IPS DF 19.7 (cell line): ENCODE results near the gene AURKAIP1.
"Not testable (repeated sequence)": the region's sequence is repeated elsewhere in the genome, so short reads cannot be mapped to it uniquely, and the experiment has no call there.

Source experiments
- DNase-seq: peaks from one replicate; pipeline ENCODE4 v3.0.0-alpha.2; 2013; ENCODE audit warnings: low read depth, low spot score

Gene AURKAIP1

GRCh38 chr1:1387098-1388077 is 12.4 kb upstream of the AURKAIP1 start:
- no peak for DNase-seq

GRCh38 chr1:1385931-1386330 is 10.9 kb upstream of the AURKAIP1 start:
- DNase-seq, result no peak

GRCh38 chr1:1385339-1385738 is 10.3 kb upstream of the AURKAIP1 start:
- not testable (repeated sequence) for DNase-seq

GRCh38 chr1:1381294-1381693 is 6.3 kb upstream of the AURKAIP1 start:
- no peak for DNase-seq

GRCh38 chr1:1380860-1381259 is 5.9 kb upstream of the AURKAIP1 start:
- no peak for DNase-seq

- no peak for DNase-seq
Measured at GRCh38 chr1:1377540-1378205, 2.7 kb upstream of the AURKAIP1 start.

- no peak for DNase-seq
Measured at GRCh38 chr1:1376551-1377226, 1.7 kb upstream of the AURKAIP1 start.

GRCh38 chr1:1374589-1374928 is 448 bp downstream of the AURKAIP1 start:
- no peak for DNase-seq

GRCh38 chr1:1373815-1374588 is 1.0 kb downstream of the AURKAIP1 start:
- DNase-seq, result no peak

GRCh38 chr1:1373051-1373814 is 1.8 kb downstream of the AURKAIP1 start:
- DNase-seq, result no peak

GRCh38 chr1:1371746-1372711 is 3.0 kb downstream of the AURKAIP1 start:
- no peak for DNase-seq

GRCh38 chr1:1371364-1371745 is 3.7 kb downstream of the AURKAIP1 start:
- DNase-seq, result no peak

- DNase-seq, result no peak
Measured at GRCh38 chr1:1370771-1371300, 4.2 kb downstream of the AURKAIP1 start.

- not testable (repeated sequence) for DNase-seq
Measured at GRCh38 chr1:1370094-1370493, 4.9 kb downstream of the AURKAIP1 start.

- no peak for DNase-seq
Measured at GRCh38 chr1:1367315-1367714, 7.7 kb downstream of the AURKAIP1 start.

- no peak for DNase-seq
Measured at GRCh38 chr1:1366699-1367066, 8.3 kb downstream of the AURKAIP1 start.

- no peak for DNase-seq
Measured at GRCh38 chr1:1365875-1366698, 8.9 kb downstream of the AURKAIP1 start.

GRCh38 chr1:1364266-1364665 is 10.7 kb downstream of the AURKAIP1 start:
- DNase-seq, result no peak
